GM12801 (cell line): Measurements from ENCODE around the gene ZFP69B.

Experiments used
- TF ChIP-seq, protein P1 (sequence below): IDR thresholded peaks from one replicate; pipeline ENCODE4 v1.5.1; 2011; ENCODE audit warnings: control low read depth; ENCODE audit not compliant: insufficient read length; ENCODE audit errors: extremely low read depth

ZFP69B gene

DNA sequence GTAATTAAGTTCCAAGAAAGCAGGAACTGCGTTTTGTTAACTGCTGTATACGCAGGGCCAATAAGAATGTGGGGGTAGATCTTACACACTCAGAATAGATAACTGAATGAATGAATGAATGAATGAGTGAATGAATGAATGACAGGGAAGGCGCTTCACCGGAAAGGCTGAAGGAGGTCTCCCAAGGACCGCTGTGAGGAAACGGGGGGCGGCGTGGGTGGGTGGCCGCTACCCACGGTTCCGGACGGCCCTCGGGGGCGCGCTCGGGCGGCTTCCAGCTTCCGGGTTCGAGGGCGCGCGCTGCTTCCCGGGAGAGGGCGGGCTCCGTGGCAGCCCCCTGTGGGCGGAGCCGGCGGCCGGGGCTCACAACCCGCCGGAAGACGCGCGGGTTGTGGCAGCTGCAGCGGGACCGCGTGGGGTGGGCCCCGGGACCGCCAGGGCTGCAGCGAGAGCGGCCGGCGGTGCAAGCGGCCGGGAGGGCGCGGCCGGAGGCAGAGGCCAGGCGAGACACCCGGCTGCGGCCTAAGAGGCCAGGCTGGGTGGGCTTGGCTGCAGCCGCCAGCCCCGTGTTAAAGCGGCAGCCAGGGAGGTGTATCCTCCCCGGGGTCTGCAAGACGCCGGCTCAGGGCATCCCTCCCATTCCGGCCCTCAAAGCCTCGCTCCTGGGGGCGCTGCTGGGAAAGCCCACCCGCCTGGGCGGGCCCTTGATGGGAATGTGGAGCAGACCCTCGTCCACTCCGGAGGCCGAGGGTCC is 26.8 kb downstream of the ZFP69B start, which contains the start of gene ZFP69:
Gene ZFP69 (plus strand): TSS at position 367 of the 754 bp plus-strand sequence. CDS start 2,072 bp downstream, outside the sequence.
- TF ChIP-seq, protein P1, sequence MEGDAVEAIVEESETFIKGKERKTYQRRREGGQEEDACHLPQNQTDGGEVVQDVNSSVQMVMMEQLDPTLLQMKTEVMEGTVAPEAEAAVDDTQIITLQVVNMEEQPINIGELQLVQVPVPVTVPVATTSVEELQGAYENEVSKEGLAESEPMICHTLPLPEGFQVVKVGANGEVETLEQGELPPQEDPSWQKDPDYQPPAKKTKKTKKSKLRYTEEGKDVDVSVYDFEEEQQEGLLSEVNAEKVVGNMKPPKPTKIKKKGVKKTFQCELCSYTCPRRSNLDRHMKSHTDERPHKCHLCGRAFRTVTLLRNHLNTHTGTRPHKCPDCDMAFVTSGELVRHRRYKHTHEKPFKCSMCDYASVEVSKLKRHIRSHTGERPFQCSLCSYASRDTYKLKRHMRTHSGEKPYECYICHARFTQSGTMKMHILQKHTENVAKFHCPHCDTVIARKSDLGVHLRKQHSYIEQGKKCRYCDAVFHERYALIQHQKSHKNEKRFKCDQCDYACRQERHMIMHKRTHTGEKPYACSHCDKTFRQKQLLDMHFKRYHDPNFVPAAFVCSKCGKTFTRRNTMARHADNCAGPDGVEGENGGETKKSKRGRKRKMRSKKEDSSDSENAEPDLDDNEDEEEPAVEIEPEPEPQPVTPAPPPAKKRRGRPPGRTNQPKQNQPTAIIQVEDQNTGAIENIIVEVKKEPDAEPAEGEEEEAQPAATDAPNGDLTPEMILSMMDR, result no peak

DNA sequence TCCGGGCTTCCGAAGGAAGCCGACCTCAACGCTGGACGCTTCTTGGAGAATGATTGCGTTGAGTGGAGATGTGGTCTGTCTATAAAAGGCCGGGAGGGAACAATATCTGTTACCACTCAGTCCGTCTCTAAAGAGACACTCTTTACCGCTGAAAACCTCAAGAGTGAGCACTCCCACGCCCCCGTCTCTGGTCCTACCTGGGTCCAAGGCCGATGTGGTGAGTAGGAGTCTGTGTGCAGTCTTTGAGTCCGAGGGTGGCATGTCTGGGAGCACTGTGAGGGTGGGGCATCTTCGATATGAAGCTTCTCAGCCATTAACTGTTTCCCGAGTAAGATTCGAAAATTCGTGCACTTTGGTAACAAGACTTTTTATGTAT is 27.4 kb downstream of the ZFP69B start:
- TF ChIP-seq, protein P1, result no peak

DNA sequence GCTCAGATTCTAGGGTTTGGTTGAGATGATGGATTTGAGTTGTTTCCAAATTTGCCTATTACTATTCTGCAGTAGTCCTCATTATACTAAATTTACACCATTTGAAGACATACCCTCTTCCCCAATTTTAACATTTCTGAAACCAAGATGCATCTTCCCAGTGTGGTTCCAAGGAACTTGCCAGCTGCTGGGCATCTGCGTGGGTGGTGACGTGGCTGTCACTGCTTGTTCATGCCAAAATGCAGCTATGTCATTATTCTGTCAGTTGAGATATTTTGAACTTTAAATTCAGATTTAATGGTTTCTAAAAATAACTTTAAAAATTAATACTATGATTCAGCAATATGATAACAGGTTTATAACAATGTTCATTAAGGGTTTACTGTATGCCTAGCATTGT is 28.0 kb downstream of the ZFP69B start:
- TF ChIP-seq, protein P1, result no peak

DNA sequence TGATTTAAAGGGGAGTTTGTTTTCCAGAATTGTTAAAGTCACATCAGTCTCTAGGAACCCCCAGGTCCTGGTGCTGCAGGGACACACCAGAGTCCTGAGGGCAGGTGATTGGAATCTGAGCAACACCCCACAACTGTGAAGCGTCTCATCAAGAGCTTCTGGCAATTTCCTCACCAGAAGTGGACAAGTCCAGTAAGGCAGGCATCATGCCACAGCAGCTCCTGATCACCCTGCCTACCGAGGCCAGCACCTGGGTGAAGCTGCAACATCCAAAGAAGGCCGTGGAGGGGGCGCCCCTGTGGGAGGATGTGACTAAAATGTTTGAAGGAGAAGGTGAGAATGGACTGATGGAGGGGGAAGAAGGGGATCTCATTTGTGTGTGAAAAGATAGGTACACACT is 28.9 kb downstream of the ZFP69B start:
- TF ChIP-seq, protein P1, result no peak

DNA sequence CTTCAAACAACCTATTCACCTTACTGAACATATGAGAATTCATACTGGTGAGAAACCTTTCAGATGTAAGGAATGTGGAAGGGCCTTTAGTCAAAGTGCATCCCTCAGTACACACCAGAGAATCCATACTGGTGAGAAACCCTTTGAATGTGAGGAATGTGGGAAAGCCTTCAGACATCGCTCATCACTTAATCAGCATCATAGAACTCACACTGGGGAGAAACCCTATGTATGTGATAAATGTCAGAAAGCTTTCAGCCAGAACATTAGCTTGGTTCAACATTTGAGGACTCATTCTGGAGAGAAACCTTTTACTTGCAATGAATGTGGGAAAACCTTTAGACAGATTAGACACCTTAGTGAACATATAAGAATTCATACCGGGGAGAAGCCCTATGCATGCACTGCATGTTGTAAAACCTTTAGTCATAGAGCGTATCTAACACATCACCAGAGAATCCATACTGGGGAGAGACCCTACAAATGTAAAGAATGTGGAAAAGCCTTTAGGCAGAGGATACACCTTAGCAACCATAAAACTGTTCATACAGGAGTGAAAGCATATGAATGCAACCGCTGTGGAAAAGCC is 45.1 kb downstream of the ZFP69B start:
- TF ChIP-seq, protein P1, result no peak

DNA sequence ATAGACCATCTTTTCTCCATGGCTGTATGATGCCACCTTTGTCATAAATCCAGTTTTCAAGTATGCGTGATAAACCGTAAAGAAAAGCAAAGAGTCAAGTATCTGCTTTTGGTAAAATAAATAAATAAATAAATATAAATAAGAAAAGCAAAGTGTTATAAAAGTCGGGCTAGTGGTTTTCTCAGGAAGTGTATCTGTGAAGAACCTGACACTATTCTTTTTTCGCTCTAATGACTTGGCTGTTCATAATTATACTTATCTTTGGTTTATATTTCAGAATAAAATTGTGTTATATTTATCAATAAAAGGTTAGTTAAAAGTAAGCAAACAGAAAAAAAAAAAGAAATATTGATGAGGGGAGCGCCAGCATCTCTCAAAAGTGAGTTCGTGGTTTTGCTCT is 57.7 kb downstream of the ZFP69B start:
- TF ChIP-seq, protein P1, result no peak

DNA sequence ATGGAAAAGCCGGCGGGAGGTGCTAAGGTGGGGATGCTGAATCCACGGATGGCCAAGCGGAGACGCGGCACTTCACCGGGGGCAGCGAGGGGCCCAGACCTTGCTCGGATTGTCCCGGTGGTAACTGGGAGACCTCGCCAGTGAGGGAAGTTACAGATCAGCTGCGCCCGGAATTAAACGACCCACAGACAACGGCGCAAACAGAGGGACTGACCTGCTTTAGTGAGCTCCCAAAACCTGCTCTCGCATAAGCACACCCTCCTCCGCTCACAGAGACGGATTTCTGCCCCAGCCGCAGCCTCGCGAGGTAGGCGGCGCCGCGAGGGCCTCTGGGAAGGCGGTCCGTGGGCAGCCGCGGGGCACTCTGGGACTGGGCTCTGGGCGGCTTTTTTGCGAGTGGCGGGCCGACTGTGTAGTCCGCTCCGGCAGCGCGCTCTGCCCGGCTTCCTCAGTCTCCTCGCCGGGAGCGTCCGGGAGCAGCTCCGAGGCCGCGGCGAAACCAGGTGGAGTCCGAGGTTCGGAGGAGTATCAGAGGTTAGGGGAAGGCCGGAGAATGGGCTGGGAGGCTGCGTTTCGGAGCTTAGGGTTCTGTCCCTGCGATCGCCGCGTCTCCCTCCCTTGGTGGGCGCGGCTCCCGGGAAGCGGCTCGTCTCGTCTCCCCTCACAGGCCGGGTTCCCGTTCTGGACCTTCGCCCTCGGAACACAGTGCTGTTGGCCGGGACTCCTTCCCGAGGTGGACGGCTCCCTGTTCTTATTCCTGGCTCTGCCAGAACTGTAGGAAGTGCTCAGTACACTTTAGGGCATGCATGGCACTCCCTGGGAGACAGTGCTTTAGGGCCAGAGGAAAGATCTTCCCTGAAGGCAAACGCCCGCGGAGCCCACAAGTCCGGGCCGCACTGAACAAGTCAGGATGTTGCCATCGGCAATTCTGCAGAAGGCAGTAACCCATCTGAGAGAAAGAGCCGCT is 58.4 kb downstream of the ZFP69B start, which contains the start of gene EXO5:
Gene EXO5 (plus strand): TSS at position 393 of the 967 bp plus-strand sequence. CDS start 5,778 bp downstream, outside the sequence.
- TF ChIP-seq, protein P1, result no peak
